Measurements from ENCODE around the gene NPAS3.

Gene NPAS3

GRCh38 chr14:33812601-33813000 lies 873.9 kb downstream of the NPAS3 start:
- Histone ChIP-seq H3K9ac (ENCODE audit: low read length) (no peak overlapping the region), H3K4ac (ENCODE audit: low read depth, low read length) (no peak overlapping the region), H3K18ac (ENCODE audit: low read length) (no peak overlapping the region), H4K12ac (ENCODE audit: low read depth, low read length) (no peak overlapping the region), H2BK12ac (ENCODE audit: low read length) (no peak overlapping the region), H3K4me1 (ENCODE audit: control insufficient read depth in 1 of 2, insufficient read depth in 2 of 2, low read length in 2 of 2) (no peaks in the 10 kb centered on the region), H3K4me2 (ENCODE audit: low read length) (no peak overlapping the region), H2BK120ac (ENCODE audit: insufficient read depth, low read length, poor library complexity) (no peak overlapping the region), H4K8ac (ENCODE audit: low read depth, low read length) (no peak overlapping the region), H3K9me3 (ENCODE audit: insufficient read depth, low read depth, low read length) (no peaks in the 10 kb centered on the region), H3K27ac (ENCODE audit: low read depth, low read length) (no peak overlapping the region), H2AFZ (ENCODE audit: insufficient read depth, low read length, poor library complexity) (no peak overlapping the region), H3K27me3 (ENCODE audit: insufficient read depth, low read length) (no peaks in the 10 kb centered on the region), H2BK5ac (ENCODE audit: low read depth, low read length, poor library complexity) (no peak overlapping the region), H3K36me3 (ENCODE audit: control insufficient read depth in 1 of 2, insufficient read depth in 2 of 2, low read length in 2 of 2) (no peaks in the 10 kb centered on the region), H2AK5ac (ENCODE audit: low read length) (no peak overlapping the region), H4K91ac (ENCODE audit: low read depth, low read length) (no peak overlapping the region), H3K79me1 (ENCODE audit: low read length) (no peaks in the 10 kb centered on the region), H3K23ac (ENCODE audit: low read length) (no peak overlapping the region), H3K79me2 (ENCODE audit: control insufficient read depth, insufficient read depth, low read length, poor library complexity) (no peaks in the 10 kb centered on the region), H3K14ac (ENCODE audit: low read length) (no peak overlapping the region), H3K4me3 (ENCODE audit: low read depth, low read length) (no peak overlapping the region)
- DNase-seq = no peak
- no CpG with 5 or more reads among the region's 2 CpGs for whole genome bisulfite sequencing (ENCODE audit: extremely low coverage, insufficient coverage, insufficient read length)

- H3K9me3 ChIP-seq (ENCODE audit: insufficient read depth, low read depth, low read length) = no peaks in the 10 kb centered on the region
These were observed 875.3 kb downstream of the NPAS3 start for GRCh38 chr14:33814010-33814409.

DNA sequence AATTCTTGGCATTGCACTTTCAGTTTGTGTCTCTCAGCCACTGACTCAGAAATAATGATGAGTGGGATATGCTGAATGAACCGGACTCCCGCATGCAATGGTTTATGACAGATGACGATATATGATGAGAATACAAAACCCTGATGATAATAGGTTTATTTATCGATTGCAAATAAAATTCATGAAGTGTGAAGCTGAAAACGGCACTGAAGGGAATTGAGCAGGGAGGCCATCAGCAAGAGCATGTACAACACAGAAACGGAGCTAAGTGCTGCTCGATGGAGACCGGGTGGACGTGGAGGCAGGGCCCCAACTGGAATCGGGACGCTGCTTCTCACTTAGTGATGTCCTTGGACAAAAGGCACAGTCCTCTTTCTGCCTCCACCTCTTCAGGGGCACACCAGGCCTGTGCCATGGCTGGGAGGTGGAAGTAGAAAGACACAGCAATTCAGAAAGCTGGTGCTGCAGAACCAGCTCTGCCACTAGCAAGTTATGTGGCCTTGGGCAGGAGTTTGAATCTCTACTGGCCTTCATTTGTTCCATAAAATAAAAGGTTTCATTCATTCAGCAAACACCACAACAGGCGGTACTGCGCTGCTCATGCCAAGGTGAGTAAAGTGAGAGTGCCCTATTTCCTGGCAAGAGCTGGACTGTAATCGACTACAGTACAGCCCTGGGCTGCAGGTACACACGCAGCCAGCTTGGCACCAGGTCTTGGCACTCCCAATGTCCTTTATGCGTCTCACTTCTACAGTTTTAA lies 895.2 kb downstream of the NPAS3 start:
- Histone ChIP-seq H3K4me1 (ENCODE audit: control insufficient read depth in 1 of 2, insufficient read depth in 2 of 2, low read length in 2 of 2) (peaks cover 4 to 12% of the 10 kb centered on the region in 2 experiments), H3K23ac (ENCODE audit: low read length) (no peak overlapping the region), H3K9me3 (ENCODE audit: insufficient read depth, low read depth, low read length) (peaks cover 4% of the 10 kb centered on the region), H4K8ac (ENCODE audit: low read depth, low read length) (no peak overlapping the region), H2AFZ (ENCODE audit: insufficient read depth, low read length, poor library complexity) (no peak overlapping the region), H4K91ac (ENCODE audit: low read depth, low read length) (no peak overlapping the region), H3K27ac (ENCODE audit: low read depth, low read length) (no peak overlapping the region), H3K36me3 (ENCODE audit: control insufficient read depth in 1 of 2, insufficient read depth in 2 of 2, low read length in 2 of 2) (no peaks in the 10 kb centered on the region), H3K4me3 (ENCODE audit: low read depth, low read length) (no peak overlapping the region), H3K14ac (ENCODE audit: low read length) (no peak overlapping the region), H3K4me2 (ENCODE audit: low read length) (no peak overlapping the region), H3K9ac (ENCODE audit: low read length) (no peak overlapping the region), H3K18ac (ENCODE audit: low read length) (no peak overlapping the region), H2BK5ac (ENCODE audit: low read depth, low read length, poor library complexity) (no peak overlapping the region), H2BK12ac (ENCODE audit: low read length) (no peak overlapping the region), H3K27me3 (ENCODE audit: insufficient read depth, low read length) (no peaks in the 10 kb centered on the region), H3K79me1 (ENCODE audit: low read length) (no peaks in the 10 kb centered on the region), H2AK5ac (ENCODE audit: low read length) (no peak overlapping the region), H3K4ac (ENCODE audit: low read depth, low read length) (no peak overlapping the region), H3K79me2 (ENCODE audit: control insufficient read depth, insufficient read depth, low read length, poor library complexity) (no peaks in the 10 kb centered on the region), H4K12ac (ENCODE audit: low read depth, low read length) (no peak overlapping the region), H2BK120ac (ENCODE audit: insufficient read depth, low read length, poor library complexity) (no peak overlapping the region)
- WGBS (ENCODE audit: extremely low coverage, insufficient coverage, insufficient read length) = no CpG with 5 or more reads among the region's 16 CpGs
- no peak for DNase-seq

More at GRCh38 chr14:33814010-33814409, 875.3 kb downstream of the NPAS3 start:
- Histone ChIP-seq H3K14ac (ENCODE audit: low read length) (no peak overlapping the region), H3K18ac (ENCODE audit: low read length) (no peak overlapping the region), H2AK5ac (ENCODE audit: low read length) (no peak overlapping the region), H3K4me3 (ENCODE audit: low read depth, low read length) (no peak overlapping the region), H4K8ac (ENCODE audit: low read depth, low read length) (no peak overlapping the region), H3K79me2 (ENCODE audit: control insufficient read depth, insufficient read depth, low read length, poor library complexity) (no peaks in the 10 kb centered on the region), H4K12ac (ENCODE audit: low read depth, low read length) (no peak overlapping the region), H3K4me1 (ENCODE audit: control insufficient read depth in 1 of 2, insufficient read depth in 2 of 2, low read length in 2 of 2) (no peaks in the 10 kb centered on the region), H3K4ac (ENCODE audit: low read depth, low read length) (no peak overlapping the region), H3K79me1 (ENCODE audit: low read length) (no peaks in the 10 kb centered on the region), H4K91ac (ENCODE audit: low read depth, low read length) (no peak overlapping the region), H3K23ac (ENCODE audit: low read length) (no peak overlapping the region), H3K36me3 (ENCODE audit: control insufficient read depth in 1 of 2, insufficient read depth in 2 of 2, low read length in 2 of 2) (no peaks in the 10 kb centered on the region), H2AFZ (ENCODE audit: insufficient read depth, low read length, poor library complexity) (no peak overlapping the region), H3K27me3 (ENCODE audit: insufficient read depth, low read length) (no peaks in the 10 kb centered on the region), H2BK120ac (ENCODE audit: insufficient read depth, low read length, poor library complexity) (no peak overlapping the region), H3K9ac (ENCODE audit: low read length) (no peak overlapping the region), H2BK5ac (ENCODE audit: low read depth, low read length, poor library complexity) (no peak overlapping the region), H3K27ac (ENCODE audit: low read depth, low read length) (no peak overlapping the region), H3K4me2 (ENCODE audit: low read length) (no peak overlapping the region), H2BK12ac (ENCODE audit: low read length) (no peak overlapping the region)
- DNase-seq = no peak
- WGBS (ENCODE audit: extremely low coverage, insufficient coverage, insufficient read length) = no CpG with 5 or more reads among the region's 2 CpGs

DNA sequence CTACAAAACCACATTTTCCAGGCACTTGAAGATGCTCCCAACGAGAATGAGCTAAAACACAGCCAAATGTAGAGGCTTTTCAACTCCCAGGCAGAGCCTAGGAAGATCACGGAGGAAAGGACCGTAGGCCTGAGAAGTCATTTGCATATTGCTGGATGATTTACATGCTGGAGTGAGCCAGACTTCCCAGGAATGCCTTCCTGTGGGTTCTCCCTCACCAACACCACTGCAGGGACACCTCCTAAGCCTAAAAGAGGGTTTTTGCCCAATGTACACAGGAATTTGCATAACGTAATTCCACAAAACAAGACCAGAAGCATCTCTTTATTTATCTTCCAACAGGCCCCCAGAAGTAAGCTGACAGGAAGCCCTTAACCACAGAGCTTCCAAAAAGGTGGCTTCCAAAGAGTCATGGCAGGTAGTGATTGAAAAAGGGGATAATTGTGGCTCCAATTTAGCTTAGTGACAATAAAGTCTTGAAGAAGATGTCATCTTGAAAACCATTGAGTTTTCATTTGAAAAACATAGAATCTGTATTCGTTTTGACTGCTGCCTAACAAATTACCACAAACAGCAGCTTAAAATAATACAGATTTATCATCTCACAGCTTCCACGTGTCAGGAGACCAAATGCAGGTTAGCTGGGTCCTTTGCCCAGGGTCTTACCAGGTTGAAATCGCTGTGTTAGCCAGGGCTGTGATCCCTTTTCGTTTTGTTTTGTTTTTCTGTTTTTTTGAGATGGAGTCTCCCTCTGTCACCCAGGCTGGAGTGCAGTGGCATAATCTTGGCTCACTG lies 896.0 kb downstream of the NPAS3 start:
- Histone ChIP-seq H2AFZ (ENCODE audit: insufficient read depth, low read length, poor library complexity) (no peak overlapping the region), H3K36me3 (ENCODE audit: control insufficient read depth in 1 of 2, insufficient read depth in 2 of 2, low read length in 2 of 2) (no peaks in the 10 kb centered on the region), H2BK120ac (ENCODE audit: insufficient read depth, low read length, poor library complexity) (no peak overlapping the region), H3K4me2 (ENCODE audit: low read length) (no peak overlapping the region), H3K79me1 (ENCODE audit: low read length) (no peaks in the 10 kb centered on the region), H3K9ac (ENCODE audit: low read length) (no peak overlapping the region), H2AK5ac (ENCODE audit: low read length) (no peak overlapping the region), H3K4ac (ENCODE audit: low read depth, low read length) (no peak overlapping the region), H3K79me2 (ENCODE audit: control insufficient read depth, insufficient read depth, low read length, poor library complexity) (no peaks in the 10 kb centered on the region), H2BK12ac (ENCODE audit: low read length) (no peak overlapping the region), H3K14ac (ENCODE audit: low read length) (no peak overlapping the region), H3K27ac (ENCODE audit: low read depth, low read length) (no peak overlapping the region), H3K9me3 (ENCODE audit: insufficient read depth, low read depth, low read length) (peaks cover 4% of the 10 kb centered on the region), H4K12ac (ENCODE audit: low read depth, low read length) (no peak overlapping the region), H4K91ac (ENCODE audit: low read depth, low read length) (no peak overlapping the region), H4K8ac (ENCODE audit: low read depth, low read length) (no peak overlapping the region), H3K4me1 (ENCODE audit: control insufficient read depth in 1 of 2, insufficient read depth in 2 of 2, low read length in 2 of 2) (peaks cover 4 to 12% of the 10 kb centered on the region in 2 experiments), H3K4me3 (ENCODE audit: low read depth, low read length) (no peak overlapping the region), H3K27me3 (ENCODE audit: insufficient read depth, low read length) (no peaks in the 10 kb centered on the region), H3K23ac (ENCODE audit: low read length) (no peak overlapping the region), H2BK5ac (ENCODE audit: low read depth, low read length, poor library complexity) (no peak overlapping the region), H3K18ac (ENCODE audit: low read length) (no peak overlapping the region)
- no peak for DNase-seq
- WGBS (ENCODE audit: extremely low coverage, insufficient coverage, insufficient read length) = no CpG with 5 or more reads among the region's 8 CpGs

Data from trophoblast cell (in vitro differentiated cells and primary cell).